Measurements from ENCODE around the gene SPN.
"Not testable (repeated sequence)": the region's sequence is repeated elsewhere in the genome, so short reads cannot be mapped to it uniquely, and the experiment has no call there.

SPN gene

DNA sequence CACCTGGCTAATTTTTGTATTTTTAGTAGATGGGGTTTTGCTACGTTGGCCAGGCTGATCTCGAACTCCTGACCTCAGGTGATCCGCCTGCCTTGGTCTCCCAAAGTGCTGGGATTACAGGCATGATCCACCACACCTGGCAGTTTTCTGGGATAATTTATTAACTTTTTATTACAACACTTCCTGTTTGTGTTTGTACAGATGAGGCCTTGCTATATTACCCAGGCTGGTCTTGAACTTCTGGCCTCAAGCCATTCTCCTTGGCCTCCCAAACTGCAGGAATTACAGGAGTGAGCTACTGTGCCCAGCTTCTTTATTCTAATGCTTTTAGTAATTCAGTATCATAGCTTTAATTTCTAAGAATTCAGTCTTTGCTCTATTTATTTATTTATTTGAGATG lies 16.1 kb upstream of the SPN start:
- no peak for DNase-seq

DNA sequence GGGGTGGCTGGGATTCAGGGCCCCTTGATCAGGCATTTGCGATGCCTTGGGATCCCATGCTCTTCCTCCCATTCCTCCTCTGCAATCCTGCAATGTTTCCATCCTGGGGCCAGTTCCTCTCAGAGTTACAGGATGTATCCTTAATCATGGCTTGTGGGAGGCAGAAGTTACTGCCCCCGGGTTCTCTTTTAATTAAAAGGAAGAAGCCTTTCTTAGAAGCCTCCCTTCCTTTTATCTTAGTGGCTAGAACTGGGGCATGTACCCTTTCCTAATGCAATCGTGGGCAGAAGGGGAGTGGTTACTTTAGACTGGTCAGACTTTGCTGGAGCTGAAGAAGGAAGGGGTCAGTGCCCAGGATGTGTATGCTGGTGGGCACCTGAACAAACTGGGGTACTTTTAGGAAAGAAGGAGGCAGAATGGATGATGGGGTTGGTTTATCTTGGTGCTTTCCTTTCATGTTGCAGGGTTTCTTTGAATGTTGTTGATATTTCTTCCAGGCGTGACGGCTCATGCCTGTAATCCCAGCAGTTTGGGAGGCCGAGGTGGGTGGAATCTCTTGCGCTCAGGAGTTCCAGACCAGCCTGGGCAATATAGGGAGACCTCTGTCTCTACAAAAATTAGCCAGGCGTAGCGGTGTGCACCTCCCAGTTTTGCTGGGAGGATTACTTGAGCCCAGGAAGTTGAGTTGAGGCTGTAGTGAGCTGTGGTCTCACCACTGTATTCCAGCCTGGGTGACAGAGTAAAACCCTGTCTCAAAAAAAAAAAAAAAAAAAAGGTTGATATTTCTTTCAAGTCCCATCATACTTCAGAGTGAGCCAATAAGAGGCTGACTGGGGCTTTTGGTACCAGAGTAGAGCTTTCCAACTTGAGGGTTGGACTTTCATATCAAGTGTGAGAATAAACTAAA lies 13.2 kb upstream of the SPN start:
- no peak for DNase-seq

DNA sequence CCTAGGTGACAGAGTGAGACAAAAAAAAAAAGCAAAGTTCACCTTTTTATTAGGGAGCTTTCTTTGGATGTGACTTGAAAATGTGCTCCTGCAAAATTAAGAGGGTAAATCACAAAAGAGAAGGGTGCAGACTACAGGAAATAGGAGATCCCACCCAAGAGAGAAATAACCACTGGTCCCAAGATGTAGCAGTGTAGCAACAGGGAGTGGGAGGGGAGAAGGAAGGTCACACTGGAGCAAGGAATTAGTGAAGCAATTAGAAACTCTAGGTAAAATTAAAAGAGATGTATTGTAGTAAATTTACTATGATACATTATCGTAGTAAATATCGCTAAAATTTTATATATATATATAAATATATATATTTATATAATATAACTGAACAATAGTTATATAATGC lies 12.3 kb upstream of the SPN start:
- DNase-seq: no peak

DNA sequence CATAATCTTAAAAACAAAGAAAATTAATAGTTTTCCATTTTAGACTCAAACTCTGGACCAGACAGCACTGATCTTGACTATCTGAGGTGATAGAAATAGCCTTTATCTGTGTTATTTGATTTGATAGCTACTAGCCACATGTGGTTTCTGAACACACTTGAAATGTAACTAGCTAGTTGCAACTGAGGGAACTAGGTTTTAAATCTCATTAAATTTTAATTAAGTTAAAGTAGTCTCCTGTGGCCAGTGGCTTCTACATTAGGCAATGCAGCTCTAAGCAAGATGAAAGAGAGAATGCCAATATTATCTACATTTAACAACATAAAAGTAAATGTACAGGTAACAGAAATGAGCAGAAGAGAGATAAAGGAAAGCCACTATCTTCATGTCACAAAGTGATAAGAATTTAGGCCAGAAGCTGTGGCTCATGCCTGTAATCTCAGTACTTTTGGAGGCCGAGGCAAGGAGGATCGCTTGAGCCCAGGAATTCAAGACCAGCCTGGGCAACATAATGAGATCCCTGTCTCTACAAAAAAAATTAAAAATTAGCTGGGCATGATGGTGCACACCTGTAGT lies 11.2 kb upstream of the SPN start:
- no peak for DNase-seq

DNA sequence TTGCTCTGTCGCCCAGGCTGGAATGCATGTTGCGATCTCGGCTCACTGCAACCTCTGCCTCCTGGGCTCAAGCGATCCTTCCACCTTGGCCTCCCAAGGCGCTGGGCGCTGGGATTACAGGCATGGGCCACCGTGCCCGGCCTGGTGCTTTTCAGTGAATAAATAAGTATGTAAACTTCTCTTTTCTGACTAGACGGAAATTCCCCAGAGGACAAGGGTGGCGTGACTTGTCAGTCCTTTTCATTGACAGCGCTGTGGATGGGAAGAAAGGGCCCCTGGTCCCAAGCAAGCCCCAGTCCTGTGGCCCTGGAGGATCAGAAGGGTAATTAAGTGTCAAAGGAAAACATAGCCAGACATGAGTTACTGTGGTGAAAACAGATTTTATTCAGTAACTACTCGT lies 9.6 kb upstream of the SPN start:
- no peak for DNase-seq

DNA sequence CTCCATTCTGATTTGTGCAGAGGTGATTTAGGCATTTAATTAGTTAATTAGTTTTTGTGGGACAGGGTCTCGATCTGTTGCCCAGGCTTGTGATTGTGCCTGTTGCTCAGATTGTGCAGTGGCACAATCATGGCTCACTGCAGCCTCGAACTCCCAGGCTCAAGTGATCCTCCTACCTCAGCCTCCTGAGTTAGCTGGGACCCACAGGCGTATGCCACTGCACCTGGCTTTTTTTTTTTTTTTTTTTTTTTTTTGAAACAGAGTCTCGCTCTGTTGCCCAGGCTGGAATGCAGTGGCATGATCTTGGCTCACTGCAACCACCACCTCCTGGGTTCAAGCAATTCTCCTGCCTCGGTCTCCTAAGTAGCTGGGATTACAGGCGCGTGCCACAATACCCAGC lies 9.2 kb upstream of the SPN start:
- not testable (repeated sequence) for DNase-seq

DNA sequence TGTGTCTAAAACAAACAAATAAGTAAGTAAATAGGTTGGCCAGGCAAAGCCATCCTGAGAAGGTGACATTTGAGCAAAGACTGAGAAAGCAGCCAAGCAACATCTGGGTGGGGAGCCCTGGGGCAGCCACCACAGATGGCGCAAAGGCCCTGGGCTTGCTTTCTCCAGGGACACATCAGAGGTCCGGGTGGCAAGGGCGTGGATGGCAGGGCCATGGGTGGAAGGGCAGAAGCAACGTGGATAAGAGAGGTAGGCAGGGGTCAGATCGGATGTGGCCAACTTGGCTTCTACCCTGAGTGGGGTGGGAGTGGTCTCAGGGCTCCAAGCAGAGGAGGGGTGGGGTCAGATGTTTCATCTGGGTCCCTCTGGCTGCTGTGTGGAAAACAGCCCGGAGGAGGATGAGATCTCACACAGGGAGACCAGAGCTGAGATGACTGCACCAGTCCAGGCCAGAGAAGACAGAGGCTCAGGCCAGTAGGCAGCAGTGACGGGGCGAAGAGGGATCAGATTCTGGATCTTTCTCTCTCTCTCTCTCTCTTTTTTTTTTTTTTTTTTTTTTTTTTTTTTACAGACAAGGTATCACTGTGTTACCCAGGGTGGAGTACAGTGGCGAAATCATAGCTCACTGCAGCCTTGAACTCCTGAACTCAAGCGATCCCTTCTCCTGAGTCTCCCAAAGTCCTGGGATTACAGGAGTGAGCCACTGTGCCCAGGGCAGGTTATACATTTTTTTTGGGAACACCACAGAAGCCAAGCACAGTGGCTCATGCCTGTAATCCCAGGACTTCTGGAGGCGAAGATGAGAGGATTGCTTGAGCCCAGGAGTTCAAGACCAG lies 6.1 kb upstream of the SPN start:
- no peak for DNase-seq

DNA sequence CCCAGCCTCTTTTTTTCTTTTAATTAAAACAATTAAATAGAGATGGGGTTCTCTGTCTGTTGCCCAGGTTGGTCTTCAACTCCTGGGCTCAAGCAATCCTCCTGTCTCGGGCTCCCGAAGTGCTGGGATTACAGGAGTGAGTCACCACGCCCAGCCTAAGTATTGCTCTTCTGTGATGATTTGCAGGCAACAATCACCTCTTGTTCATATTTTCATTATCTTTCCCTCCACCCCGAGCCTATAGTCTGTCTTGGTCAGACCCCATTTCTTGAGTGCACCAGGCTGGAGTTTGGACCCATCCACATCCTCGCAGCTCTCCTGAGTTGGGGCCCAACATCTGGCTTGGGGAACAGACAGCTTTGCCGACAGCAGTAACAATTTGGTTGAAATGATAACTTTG lies 4.3 kb upstream of the SPN start:
- no peak for DNase-seq

DNA sequence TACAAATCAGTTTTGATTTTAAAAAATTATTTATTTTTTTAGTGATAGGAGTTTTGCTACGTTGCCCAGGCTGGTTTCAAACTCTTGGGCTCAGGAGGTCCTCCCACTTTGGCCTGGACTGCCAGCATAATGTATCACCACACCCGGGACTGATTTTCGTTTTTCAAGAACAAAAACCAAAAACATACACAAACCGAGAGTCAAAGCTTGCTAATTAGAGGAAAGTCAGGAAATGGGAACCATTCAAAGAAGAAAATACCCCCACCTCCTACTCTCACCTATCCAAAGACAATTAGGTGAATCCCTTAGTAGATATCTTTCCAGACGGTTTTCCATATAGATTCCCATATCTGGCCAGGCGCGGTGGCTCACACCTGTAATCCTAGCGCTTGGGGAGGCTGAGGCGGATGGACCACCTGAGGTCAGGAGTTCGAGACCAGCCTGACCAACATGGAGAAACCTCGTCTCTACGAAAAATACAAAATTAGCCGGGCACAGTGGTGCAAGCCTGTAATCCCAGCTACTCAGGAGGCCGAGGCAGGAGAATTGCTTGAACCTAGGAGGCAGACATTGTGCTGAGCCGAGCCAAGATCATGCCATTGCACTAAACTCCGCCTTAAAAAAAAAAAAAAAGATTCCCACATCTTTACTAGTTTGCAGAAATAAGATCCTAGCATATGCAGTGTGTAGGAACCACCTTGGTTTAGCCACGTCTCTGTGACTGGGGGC lies 883 bp upstream of the SPN start:
- no peak for DNase-seq

DNA sequence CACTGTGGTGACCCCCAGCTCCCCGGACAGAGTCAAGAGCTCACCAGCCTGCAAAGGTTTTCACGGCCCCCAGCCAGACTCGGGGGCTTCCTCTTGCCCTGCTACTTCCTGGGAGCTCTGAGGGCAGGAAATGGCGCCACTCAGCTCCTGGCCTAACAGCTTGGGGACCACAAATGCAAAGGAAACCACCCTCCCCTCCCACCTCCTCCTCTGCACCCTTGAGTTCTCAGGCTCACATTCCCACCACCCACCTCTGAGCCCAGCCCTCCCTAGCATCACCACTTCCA lies 375 bp upstream of the SPN start:
- no peak for DNase-seq

DNA sequence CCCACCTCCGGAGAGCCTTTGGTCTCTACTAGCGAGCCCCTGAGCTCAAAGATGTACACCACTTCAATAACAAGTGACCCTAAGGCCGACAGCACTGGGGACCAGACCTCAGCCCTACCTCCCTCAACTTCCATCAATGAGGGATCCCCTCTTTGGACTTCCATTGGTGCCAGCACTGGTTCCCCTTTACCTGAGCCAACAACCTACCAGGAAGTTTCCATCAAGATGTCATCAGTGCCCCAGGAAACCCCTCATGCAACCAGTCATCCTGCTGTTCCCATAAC lies 702 bp downstream of the SPN start:
- DNase-seq: no peak

DNA sequence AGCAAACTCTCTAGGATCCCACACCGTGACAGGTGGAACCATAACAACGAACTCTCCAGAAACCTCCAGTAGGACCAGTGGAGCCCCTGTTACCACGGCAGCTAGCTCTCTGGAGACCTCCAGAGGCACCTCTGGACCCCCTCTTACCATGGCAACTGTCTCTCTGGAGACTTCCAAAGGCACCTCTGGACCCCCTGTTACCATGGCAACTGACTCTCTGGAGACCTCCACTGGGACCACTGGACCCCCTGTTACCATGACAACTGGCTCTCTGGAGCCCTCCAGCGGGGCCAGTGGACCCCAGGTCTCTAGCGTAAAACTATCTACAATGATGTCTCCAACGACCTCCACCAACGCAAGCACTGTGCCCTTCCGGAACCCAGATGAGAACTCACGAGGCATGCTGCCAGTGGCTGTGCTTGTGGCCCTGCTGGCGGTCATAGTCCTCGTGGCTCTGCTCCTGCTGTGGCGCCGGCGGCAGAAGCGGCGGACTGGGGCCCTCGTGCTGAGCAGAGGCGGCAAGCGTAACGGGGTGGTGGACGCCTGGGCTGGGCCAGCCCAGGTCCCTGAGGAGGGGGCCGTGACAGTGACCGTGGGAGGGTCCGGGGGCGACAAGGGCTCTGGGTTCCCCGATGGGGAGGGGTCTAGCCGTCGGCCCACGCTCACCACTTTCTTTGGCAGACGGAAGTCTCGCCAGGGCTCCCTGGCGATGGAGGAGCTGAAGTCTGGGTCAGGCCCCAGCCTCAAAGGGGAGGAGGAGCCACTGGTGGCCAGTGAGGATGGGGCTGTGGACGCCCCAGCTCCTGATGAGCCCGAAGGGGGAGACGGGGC lies 1.3 kb downstream of the SPN start:
- no peak for DNase-seq

DNA sequence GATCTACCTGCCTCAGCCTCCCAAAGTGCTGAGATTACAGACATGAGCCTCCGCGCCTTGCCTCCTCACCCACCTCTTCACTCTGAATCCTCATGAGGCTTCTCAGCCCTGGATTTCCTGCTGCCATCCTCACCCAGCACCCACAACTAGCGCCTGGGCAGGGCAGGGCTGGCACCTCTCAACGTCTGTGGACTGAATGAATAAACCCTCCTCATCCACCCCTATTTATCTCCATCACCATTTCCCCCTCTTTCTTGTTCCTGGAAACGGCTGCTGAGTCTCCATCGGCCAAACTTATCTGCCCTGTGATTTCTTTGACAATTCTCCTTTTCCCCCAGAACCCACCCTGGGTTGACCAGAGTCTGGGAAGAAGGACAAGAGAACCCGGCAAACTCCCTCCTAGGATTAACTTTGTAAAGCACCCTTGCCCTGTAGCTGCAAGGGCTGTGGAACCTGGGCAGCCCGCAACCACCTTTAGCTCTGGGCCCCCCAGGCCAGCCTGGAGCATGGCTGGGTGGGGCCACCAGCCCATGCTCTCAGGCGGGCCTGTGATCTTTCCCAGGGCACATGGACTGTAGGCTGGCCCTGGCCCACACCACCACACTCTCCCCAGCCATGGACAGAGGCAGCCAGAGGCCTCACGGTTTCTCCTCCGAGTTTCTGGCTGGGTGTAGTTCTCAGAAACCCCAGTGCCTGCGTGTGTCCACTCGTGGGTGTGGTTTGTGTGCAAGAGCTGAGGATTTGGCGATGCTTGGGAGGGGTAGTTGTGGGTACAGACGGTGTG lies 2.4 kb downstream of the SPN start:
- DNase-seq: no peak

DNA sequence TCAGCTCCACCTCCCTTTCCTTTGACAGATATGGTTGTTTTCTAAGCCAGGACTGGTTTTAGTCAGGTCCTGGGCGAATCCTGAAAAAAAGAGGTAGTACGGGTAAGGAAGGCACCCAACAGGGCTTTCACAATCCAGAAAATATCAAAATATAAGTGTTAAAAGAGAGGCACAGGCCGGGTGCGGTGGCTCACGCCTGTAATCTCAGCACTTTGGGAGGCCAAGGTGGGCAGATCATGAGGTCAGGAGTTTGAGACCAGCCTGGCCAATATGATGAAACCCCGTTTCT lies 4.2 kb downstream of the SPN start:
- not testable (repeated sequence) for DNase-seq

DNA sequence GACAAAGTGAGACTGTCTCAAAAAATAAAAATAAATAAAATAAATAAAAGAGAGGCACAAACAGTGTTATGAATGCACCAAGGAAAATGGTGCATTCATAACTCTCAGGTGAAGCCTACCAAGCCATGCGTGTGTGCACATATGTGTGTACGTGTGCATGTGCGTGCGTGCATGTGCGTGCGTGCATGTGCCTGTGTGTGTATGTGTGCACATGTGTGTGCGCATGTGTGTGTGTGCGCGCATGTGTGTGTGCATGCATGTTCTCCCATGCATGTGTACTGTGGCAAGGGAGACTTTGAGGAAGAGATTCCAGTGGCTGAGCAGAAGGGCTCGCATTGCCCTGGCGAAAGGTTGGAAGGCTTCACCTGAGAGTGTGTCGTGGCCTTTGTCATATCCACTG lies 4.7 kb downstream of the SPN start:
- no peak for DNase-seq

DNA sequence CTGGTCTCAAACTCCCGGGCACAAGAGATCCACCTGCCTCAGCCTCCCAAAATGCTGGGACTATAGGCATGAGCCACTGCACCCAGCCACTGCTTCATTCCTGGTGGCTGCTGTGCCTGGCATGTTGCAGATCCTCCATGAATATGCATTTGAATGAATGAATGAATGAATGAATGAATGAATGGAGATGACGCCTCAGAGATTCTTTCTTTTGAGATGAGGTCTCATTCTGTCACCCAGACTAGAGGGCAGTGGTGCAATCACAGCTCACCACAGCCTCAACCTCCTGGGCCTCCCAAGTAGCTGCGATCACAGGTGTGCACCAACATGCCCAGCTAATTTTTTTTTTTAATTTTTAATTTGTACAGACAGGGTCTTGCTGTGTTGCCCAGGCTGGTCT lies 5.2 kb downstream of the SPN start:
- no peak for DNase-seq

DNA sequence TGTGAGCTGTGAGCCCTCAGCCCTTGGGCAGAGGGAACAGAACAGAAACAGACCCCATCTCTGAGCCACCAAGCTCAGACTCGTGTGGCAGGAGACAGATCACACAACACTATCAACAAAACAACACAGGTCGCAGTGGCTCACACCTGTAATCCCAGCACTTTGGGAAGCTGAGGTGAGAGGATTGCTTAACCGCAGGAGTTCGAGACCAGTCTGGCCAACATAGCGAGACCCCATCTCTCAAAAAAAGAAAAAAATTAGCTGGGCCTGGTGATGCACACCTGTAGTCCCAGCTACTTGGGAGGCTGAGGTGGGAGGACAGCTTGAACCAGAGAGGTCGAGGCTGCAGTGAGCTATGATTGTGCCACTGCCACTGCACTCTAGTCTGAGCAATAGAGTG lies 10.5 kb downstream of the SPN start:
- no peak for DNase-seq

DNA sequence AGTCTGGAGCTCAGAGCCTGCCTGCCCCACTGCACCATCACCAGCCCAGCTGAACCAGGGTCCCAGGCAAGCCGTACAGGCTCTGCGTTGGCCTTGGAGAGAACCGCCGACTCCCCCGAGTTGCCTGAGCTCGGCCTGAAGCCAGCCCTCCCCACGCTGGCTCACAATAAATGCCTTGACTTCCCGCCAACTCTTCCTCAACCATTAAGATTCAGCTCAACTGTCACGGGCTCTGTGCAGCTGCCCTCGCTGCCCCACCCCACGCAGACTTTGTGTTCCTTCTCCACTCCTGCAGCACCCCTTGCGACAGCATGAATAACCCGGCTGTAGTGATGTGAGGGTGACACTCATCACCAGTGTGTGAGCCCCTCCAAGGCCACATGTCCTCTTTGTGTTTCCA lies 11.1 kb downstream of the SPN start:
- DNase-seq: peak in 1 of 2 experiments; percentile 76

DNA sequence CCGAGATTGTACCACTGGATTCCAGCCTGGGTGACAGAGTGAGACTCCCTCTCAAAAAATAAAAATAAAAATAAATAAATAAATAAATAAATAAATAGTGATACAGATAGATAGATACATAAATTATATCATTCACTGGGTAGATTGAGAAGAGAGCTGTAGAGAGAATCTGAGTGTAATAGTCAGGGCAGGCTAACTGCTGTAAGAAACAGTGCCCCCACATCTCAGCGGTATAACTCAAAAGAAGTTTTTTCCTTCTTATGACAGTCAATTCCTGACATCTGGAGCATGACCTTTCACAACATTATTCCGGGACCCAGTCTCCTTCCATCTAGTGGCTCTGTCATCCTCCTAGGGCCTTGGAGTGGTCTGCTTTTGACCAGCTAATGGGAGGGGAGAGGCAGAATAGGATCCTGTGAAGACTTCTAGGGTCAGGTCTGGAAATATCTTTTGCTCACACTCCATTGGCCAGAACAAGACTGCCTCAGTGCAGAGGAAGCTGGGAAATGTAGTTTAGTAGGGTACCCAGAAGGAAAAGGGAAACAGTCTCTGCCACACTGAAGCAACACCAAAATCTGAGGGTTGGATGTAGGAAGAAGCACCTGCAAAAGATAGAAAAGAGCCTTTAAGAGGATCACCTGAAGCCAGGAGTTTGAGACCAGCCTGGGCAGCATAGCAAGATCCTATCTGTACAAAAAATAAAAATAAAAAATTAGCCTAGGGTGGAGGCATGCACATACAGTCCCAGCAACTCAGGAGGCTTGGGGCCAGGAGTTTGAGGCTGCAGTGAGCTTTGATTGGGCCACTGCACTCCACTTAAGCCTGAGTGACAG lies 13.0 kb downstream of the SPN start:
- peak in 1 of 2 experiments; percentile 21 for DNase-seq

DNA sequence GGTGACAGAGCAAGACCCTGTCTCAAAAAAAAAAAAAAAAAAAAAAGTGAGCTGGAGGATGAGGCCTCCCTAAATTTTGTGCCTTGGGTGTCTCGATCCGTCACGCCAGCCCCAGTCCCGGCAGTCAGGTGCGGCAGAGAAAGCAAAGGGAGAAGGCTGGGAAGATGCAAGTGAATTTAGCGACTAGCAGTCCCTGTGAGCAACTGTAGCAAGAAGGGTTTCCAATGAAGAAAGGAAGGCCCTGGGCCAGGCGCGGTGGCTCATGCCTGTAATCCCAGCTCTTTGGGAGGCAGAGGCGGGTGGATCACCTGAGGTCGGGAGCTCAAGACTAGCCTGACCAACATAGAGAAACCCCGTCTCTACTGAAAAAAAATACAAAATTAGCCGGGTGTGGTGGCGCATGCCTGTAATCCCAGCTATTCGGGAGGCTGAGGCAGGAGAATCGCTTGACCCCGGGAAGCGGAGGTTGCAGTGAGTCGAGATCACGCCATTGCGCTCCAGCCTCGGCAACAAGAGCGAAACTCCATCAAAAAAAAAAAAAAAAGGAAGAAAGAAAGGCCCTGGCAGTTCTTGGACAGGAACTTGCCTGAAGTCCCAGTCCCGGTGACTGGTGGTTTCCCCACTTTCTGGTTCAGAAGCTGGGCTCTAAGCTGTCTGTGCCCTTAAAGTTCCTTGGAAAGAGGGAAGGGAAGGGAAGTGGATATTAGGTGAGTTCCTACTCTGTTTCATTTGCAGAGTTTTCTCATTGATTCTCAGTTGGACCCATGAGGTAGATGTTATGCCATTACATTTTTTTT lies 14.1 kb downstream of the SPN start:
- no peak for DNase-seq

Measured in NCI-H446 (cell line).